ENCODE data around the gene RPL22L1.

Gene RPL22L1

GRCh38 chr3:170868577-170869238 lies 1.3 kb downstream of the RPL22L1 start:
- TF ChIP-seq CTCF (IDR thresholded peaks at IDR 0.05; ENCODE audit: extremely low read depth, missing control alignments) = no peak
- no peak for DNase-seq (ENCODE audit: low spot score)

- no peak for DNase-seq (ENCODE audit: low spot score)
These were observed 2.7 kb downstream of the RPL22L1 start for GRCh38 chr3:170867143-170867937.

GRCh38 chr3:170866499-170866898 lies 3.5 kb downstream of the RPL22L1 start:
- TF ChIP-seq CTCF (IDR thresholded peaks at IDR 0.05; ENCODE audit: extremely low read depth, missing control alignments) = no peak
- no peak for DNase-seq (ENCODE audit: low spot score)

More at GRCh38 chr3:170867143-170867937, 2.7 kb downstream of the RPL22L1 start:
- no peak for TF ChIP-seq CTCF (IDR thresholded peaks at IDR 0.05; ENCODE audit: extremely low read depth, missing control alignments)

GRCh38 chr3:170865209-170866094 lies 4.5 kb downstream of the RPL22L1 start:
- no peak for DNase-seq (ENCODE audit: low spot score)

GRCh38 chr3:170864525-170865208 lies 5.3 kb downstream of the RPL22L1 start:
- DNase-seq (ENCODE audit: low spot score) = no peak
- no peak for TF ChIP-seq CTCF (IDR thresholded peaks at IDR 0.05; ENCODE audit: extremely low read depth, missing control alignments)

More at GRCh38 chr3:170865209-170866094, 4.5 kb downstream of the RPL22L1 start:
- no peak for TF ChIP-seq CTCF (IDR thresholded peaks at IDR 0.05; ENCODE audit: extremely low read depth, missing control alignments)

- DNase-seq (ENCODE audit: low spot score) = no peak
- TF ChIP-seq CTCF (IDR thresholded peaks at IDR 0.05; ENCODE audit: extremely low read depth, missing control alignments) = no peak
These were observed 6.2 kb downstream of the RPL22L1 start for GRCh38 chr3:170863816-170864215.
